ENCODE data around the gene PRR5L.

- TF ChIP-seq CTCF (IDR thresholded peaks at IDR 0.05 in 2 of 3, conservative IDR thresholded peaks at IDR 0.05 in 1 of 3; ENCODE audit: insufficient read depth in 2 of 3, low read depth in 1 of 3, low read length in 3 of 3), result no peak
- TF ChIP-seq, protein P1, sequence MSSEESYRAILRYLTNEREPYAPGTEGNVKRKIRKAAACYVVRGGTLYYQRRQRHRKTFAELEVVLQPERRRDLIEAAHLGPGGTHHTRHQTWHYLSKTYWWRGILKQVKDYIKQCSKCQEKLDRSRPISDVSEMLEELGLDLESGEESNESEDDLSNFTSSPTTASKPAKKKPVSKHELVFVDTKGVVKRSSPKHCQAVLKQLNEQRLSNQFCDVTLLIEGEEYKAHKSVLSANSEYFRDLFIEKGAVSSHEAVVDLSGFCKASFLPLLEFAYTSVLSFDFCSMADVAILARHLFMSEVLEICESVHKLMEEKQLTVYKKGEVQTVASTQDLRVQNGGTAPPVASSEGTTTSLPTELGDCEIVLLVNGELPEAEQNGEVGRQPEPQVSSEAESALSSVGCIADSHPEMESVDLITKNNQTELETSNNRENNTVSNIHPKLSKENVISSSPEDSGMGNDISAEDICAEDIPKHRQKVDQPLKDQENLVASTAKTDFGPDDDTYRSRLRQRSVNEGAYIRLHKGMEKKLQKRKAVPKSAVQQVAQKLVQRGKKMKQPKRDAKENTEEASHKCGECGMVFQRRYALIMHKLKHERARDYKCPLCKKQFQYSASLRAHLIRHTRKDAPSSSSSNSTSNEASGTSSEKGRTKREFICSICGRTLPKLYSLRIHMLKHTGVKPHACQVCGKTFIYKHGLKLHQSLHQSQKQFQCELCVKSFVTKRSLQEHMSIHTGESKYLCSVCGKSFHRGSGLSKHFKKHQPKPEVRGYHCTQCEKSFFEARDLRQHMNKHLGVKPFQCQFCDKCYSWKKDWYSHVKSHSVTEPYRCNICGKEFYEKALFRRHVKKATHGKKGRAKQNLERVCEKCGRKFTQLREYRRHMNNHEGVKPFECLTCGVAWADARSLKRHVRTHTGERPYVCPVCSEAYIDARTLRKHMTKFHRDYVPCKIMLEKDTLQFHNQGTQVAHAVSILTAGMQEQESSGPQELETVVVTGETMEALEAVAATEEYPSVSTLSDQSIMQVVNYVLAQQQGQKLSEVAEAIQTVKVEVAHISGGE (CRISPR knock-in tag; IDR thresholded peaks at IDR 0.05), result peak in 1 of 3 experiments; percentile 64; a peak in 2 of 6 replicates
These were observed 6.7 kb upstream of the PRR5L start, which contains the start of gene COMMD9 for GRCh38 chr11:36289226-36289852.

All from K562 (cell line).